ENCODE measurements around the gene ARSB.
"Not testable (repeated sequence)": the region's sequence is repeated elsewhere in the genome, so short reads cannot be mapped to it uniquely, and the experiment has no call there.

ARSB gene

GRCh38 chr5:78895616-78896015 is 89.5 kb downstream of the ARSB start:
- DNase-seq = no peak

GRCh38 chr5:78893940-78894677 is 91.0 kb downstream of the ARSB start:
- no peak for DNase-seq

DNA sequence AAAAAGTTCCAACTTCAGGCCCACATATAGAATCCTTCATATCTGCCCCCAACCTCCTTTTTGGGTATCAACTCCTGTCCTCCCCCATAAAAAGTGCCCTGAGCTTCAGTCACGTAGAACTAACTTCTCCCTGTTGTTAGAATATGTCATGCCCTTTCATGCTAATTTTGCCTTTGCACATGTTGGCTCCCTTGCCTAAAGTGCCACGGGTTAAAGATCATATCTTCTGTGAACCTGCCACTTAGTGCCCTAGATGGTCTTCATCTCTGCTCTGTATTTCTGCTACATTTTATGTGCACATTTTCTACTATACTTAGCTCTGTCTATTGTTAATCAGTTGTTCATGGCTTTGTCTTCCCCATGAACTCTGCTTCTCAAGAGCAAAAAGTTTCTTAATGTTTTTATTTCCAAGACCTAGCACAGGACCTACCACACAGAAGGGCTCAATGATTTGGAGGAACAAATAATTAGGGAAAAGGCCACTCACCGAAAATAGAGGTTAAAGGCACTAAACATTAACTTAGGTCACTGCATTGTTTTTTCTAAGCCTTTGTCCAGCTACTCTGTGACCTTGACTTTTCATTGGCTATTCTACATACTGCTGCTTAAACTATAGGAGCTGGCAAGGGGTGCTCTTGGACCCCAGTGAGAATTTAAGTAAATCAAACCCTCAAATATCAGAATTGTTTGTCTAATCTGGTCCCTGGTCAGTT is 94.3 kb downstream of the ARSB start:
- DNase-seq = no peak

GRCh38 chr5:78889369-78890140 is 95.6 kb downstream of the ARSB start:
- DNase-seq = no peak

GRCh38 chr5:78888580-78889368 is 96.3 kb downstream of the ARSB start:
- no peak for DNase-seq

GRCh38 chr5:78887384-78888118 is 97.6 kb downstream of the ARSB start:
- no peak for DNase-seq

DNA sequence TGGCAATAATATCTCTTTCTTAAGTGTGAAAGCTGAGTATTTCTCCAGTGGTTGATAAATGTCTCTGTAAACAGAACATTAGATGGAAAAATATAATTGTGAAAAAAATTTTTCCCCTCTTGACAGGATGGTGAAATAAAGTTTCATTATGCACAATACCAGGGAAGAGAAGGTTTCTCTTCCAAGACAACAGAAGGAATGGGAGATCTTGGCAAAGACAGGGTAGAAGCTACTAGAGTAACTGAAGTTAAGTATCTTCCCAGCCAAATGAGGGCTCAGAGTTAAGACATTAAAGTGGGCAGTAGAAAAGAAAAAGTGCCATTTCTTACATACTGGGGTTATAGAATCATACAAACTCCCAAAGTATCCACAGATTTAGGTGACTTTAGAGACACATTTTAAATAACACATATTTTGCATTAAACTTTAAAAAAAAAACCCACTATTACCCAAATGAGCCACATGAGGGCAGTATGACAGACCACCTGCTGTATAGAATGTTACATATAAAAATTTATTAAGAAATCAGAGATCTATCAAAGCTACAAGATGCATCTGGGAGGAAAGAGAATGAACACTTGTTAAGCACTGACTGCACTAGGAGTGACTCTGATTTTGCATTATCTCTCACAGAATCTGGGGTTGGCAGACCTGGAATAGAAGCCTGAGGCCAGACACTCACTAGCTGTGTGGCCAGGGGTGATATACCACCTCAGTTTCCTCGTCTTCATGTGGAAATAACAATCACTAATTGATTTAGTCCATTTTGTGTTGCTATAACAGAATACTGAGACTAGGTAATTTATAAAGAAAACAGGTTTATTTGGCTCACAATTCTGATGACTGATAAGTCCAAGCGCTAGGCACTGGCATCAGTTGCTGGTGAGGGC is 98.5 kb downstream of the ARSB start:
- no peak for DNase-seq

DNA sequence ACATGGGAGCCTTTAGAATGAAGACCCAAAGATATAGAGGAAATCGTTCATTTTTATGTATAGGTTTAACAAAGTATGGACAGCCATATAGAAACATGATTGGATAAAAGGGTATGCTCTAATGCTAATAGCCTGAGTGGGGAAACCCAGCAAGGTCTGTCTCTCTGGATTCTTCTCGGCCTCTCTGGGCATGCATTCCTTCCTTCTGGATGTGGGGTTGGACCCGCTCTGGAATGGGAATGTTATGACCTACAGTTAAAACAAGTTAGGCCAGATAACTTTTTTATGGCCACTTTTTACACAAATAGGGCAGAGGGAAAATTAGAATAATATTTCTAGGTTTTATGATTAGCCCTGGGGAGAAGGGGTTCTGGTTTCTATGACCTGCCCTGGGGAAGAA is 103.2 kb downstream of the ARSB start:
- no peak for DNase-seq

DNA sequence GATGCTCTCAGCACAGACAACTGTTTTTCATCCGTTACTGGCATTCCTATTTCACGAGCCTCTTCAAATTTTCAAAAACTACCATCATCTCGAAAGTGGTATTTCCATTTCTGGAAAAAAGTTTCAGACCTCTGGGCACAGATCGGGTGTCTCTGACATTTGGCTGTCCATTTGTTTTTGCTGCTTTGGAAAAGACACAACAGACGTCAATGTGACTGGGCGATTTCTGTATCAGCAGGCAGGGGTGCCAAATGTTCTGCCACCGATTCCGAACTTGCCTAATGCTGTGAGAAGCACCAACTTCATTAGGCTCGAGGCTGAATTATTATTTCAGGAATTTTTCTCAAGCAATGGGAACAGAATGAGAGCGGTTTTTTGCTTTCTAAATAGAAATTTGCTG is 105.6 kb downstream of the ARSB start:
- no peak for DNase-seq

DNA sequence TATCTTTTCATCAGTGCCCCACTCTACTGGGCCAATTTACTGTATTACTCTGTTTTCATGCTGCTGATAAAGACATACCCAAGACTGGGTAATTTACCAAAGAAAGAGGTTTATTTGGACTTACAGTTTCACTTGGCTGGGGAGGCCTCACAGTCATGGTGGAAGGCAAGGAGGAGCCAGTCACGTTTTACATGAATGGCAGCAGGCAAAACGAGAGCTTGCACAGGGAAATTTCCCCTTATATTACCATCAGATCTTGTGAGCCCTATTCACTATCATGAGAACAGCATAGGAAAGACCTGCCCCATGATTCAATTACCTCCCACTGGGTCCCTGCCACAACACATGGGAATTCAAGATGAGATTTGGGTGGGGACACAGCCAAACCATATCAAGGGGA is 119.0 kb downstream of the ARSB start:
- DNase-seq = not testable (repeated sequence)

DNA sequence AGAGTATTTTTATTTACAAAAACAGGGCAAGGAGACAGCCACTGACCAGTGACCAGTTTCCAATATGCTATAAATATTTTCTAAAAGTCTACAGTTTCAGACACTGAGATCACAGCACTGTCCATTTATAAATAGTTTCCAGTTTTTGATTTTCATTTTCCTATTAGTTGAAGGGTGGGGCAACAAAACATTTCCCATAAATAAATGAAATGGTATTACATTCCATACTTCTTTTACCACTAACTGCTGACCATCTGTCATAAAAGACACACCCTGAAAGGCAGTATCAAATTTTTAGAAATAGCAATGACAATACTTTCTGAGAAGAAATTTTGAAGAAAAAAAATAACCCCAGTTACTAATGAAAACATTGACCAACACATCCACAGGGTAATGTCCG is 126.7 kb downstream of the ARSB start:
- no peak for DNase-seq

DNA sequence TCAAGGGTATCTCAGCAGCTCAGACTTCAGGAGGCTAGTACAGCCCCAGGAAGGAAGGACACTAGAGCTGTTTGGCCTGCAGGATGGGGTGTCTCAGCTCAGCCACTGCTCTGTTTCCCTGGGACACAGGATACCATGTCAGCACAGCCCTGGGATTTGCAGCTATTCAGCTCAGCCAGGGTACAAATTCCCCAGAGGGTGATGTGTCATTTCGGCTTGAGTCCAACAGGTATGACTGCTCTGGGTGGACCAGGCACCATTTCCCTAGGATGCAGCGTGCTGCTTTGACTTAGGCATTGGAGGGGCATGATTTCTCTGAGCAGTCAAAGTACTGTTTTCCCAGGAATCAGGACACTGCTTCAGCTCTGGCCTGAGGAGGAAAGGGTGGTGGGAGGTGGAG is 130.1 kb downstream of the ARSB start:
- DNase-seq = no peak

- not testable (repeated sequence) for DNase-seq
Observed at GRCh38 chr5:78851891-78852290, 133.2 kb downstream of the ARSB start.

DNA sequence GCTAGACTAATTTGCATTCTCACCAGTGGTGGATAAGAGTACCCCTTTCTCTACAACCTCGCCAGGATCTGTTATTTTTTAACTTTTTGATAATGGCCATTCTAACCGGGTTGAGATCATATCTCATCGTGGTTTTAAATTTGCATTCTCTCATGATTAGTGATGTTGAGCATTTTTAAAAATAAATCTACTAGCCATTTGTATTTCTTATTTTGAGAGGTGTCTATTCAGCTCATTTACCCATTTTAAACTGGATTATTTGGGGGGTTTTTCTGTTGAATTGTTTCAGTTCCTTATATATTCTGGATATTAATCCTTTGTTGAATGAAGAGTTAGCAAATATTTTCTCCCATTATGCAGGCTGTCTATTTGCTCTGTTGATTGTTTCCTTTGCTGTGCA is 139.6 kb downstream of the ARSB start:
- no peak for DNase-seq

- DNase-seq = no peak
Observed at GRCh38 chr5:78843436-78843835, 141.7 kb downstream of the ARSB start.

GRCh38 chr5:78841767-78842166 is 143.3 kb downstream of the ARSB start:
- no peak for DNase-seq

DNA sequence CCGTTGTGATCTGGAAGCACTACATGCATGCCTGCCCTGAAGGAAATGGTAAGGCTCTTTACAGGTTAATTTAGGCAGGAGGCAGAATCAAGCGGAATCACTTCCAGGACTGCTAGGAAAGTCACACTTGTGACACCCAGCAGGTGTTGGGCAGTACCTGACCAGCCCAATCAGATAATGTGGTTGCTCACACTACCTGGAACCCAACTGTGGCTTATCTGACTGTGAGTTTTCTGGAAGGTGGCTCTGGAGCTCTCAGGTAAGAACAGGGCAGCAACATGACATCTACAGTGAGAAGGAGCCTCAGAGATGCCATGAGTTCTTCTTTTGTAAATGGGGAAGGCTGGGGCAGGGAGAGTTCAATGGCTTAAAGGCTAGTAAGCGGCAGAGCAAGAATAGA is 146.4 kb downstream of the ARSB start:
- DNase-seq = no peak

GRCh38 chr5:78837836-78838235 is 147.3 kb downstream of the ARSB start:
- no peak for DNase-seq

- no peak for DNase-seq
Observed at GRCh38 chr5:78835176-78835575, 149.9 kb downstream of the ARSB start.

DNA sequence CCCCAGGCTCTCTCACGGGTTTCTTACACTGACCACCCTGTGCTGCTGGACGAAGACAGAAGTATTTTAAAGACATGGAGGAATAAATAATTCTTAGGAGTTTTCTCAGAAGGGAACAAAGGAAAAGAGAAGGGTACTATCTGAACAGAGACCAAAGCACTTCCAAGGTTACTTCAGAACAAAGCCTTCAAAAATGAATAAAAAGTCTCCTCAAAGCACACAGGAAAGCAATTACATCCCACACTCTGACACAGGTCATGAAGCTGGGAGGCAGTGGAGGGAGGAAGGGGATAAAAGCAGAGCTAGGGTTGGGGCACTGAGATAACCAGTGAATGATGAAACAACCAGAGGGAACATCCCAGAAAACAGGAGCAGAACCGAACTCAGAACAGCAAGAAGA is 151.8 kb downstream of the ARSB start:
- no peak for DNase-seq

GRCh38 chr5:78830528-78831046 is 154.5 kb downstream of the ARSB start:
- no peak for DNase-seq

All from NCI-H1105 treated with DMSO at 0.1 percent for 48 hours (cell line).